Pulmonary artery endothelial cell (primary cell): Measurements from ENCODE around the gene TINAGL1. TPM values are rescaled to one million over a fixed set of nuclear protein-coding genes. Genes with fewer than 3 reads are reported as not detected.

ENCODE experiments used
- DNase-seq: peaks from one replicate; pipeline ENCODE4 v3.0.0-alpha.2; 2011; ENCODE audit warnings: low read depth, low spot score
- total RNA-seq: library from RNA; depleted of rRNA; stranded (reverse); fragments of >200 nt; gene quantifications from 2 replicates; pipeline ENCODE4 v1.2.3, GENCODE V29; 2014

Gene TINAGL1
- total RNA-seq, 1 donor from 2014 or later, result 373 TPM

GRCh38 chr1:31625561-31626222, 49.4 kb downstream of the TINAGL1 start:
- DNase-seq, result no peak

DNA sequence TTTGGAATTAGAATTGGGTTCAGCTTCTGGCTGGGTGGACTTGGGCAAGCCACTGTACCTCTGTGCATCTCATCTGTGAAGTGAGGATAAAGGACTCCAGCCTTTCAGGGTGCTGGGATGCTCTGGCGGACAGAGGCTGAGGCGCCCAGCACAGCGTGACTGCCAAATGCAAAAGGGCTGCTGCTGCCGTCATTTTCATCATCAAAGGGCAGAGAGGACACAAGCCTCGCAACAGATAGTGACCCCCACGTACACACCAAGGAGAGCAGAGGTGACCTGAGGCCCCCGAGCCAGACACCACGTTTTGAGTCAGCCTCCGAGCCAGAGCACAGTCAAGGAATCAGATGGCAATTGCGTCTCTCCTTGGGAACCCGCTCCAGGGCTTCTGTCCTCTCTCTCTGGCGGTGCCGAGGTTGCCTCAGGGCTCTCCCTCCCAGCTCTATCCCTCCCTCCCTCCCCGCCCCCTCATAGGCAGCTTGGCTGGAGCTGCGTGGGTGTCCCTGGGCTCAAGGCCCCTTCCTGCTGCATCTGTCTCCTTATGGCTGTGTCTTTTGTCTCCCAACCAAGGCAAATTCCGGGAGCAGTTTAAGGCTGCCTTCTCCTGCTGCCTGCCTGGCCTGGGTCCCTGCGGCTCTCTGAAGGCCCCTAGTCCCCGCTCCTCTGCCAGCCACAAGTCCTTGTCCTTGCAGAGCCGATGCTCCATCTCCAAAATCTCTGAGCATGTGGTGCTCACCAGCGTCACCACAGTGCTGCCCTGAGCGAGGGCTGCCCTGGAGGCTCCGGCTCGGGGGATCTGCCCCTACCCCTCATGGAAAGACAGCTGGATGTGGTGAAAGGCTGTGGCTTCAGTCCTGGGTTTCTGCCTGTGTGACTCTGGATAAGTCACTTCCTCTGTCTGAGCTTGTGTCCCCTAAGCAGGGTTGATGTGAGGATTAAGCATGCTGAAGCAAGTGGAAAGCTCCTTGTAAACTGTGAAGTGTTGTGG, 50.2 kb downstream of the TINAGL1 start:
- no peak for DNase-seq

GRCh38 chr1:31627301-31627929, 51.1 kb downstream of the TINAGL1 start:
- no peak for DNase-seq

GRCh38 chr1:31627930-31628559, 51.7 kb downstream of the TINAGL1 start:
- DNase-seq, result no peak

DNA sequence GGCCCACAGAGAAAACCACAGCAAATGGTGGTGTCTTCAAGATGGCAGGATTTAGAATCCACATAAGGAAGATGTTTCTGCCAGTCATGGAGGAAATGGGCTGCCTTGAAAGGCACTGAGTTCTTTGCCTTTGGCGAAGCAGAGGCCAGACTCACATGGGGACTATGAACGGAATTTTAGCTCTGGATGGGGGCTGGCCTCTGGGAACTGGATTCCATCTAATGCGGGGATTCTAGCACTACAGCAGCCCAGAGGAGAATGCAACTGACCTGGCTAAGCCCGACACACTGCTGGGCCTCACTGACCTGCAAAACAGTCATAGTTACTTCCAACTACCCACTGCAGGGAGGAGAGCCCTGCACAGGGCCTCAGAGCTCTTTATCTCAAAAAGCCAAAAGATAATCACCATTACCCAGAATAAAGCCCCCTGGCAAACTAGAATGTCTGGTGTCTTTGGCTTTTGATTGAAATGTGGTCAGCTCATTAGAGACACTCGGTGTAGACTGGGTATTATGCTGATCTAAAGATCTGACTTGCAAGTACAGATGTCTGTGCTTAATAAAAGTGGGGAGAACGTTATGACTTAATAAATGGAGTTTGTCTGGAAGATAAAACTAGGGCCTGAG, 52.7 kb downstream of the TINAGL1 start:
- DNase-seq, result no peak

GRCh38 chr1:31632649-31633048, 56.3 kb downstream of the TINAGL1 start:
- no peak for DNase-seq

GRCh38 chr1:31633117-31633516, 56.8 kb downstream of the TINAGL1 start:
- DNase-seq, result no peak

Other genes with a start within 250 kb of the TINAGL1 start
- gene FABP3, start 203.4 kb upstream of the TINAGL1 start, total RNA-seq, result 0.26 and 0.35 TPM in 2 replicates
- gene SERINC2, start 163.3 kb upstream of the TINAGL1 start, total RNA-seq, result 1.3 and 2.4 TPM in 2 replicates
- 0.53 and 0.92 TPM in 2 replicates for gene HCRTR1, start 41.2 kb downstream of the TINAGL1 start, total RNA-seq
- 99.4 and 133 TPM in 2 replicates for gene PEF1, start 68.4 kb downstream of the TINAGL1 start, total RNA-seq
- 0.33 and 0.53 TPM in 2 replicates for gene COL16A1, start 127.5 kb downstream of the TINAGL1 start, total RNA-seq
- gene ADGRB2, start 187.8 kb downstream of the TINAGL1 start, total RNA-seq, result 0.85 and 0.92 TPM in 2 replicates
- 32.6 and 74.8 TPM in 2 replicates for gene SPOCD1, start 239.5 kb downstream of the TINAGL1 start, total RNA-seq